Vagina (tissue), 2 donors: ENCODE measurements around the gene PREB.

Source experiments
- CTCF ChIP-seq, 3 experiments: fragments of 450-650 bp in 2 of 3; fragments of 200-600 bp in 1 of 3; sonication (generic) in 1 of 3; IDR thresholded peaks; one replicate each; pipeline ENCODE4 v1.5.1; 2017 to 2019; ENCODE audit warnings: antibody characterized with exemption in 3 of 3, mild to moderate bottlenecking in 2 of 3, moderate library complexity in 2 of 3
- POLR2AphosphoS5 ChIP-seq, 2 donors: sonication (generic); formaldehyde crosslinking; IDR thresholded peaks; one replicate each; pipeline ENCODE4 v1.9.0; 2017; ENCODE audit warnings: antibody characterized with exemption in 2 of 2, mild to moderate bottlenecking in 2 of 2, low read depth in 1 of 2; ENCODE audit not compliant: insufficient read depth in 1 of 2

DNA sequence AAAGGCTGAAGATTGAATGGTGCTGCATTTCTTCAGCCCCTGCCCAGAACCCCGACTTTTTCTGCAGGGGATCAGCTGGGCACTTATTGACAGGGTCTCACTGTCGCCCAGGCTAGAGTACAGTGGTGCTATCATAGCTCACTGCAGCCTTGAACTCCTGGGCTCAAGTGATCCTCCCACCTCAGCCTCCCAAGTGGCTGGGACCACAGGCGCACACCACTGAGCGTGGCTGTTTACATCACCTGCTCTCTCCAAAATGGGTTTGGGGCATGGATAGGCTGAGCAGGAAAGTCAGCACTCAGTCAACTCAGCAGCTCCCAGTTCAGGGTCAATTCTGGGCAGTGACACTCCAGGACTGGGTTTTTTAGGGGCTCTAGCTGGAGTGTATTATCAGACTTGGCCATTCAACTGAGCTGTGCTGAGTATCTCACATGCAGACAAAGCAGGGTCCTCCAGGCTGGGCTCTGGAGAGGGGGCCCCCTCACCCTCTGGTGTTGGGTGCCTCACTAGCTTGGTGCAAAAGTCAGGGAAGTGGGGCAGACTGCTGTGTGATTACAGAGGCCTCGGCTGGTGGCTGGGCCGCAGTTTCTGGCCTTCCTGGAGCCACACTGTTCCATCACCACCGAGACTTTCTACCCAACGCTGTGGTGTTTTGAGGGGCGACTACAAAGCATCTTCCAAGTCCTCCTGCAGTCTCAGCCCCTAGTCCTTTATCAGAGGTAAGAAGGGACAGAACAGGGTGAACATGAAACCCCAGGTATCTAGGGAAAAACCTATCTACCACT, 6.4 kb downstream of the PREB start:
- TF ChIP-seq CTCF (IDR thresholded peaks at IDR 0.05) (no peak), POLR2AphosphoS5 (IDR thresholded peaks at IDR 0.05; ENCODE audit: insufficient read depth in 1 of 2, low read depth in 1 of 2) (no peak)
